Right atrium auricular region (tissue), 2 donors: ENCODE results near the gene DOCK1. TPM values are rescaled to one million over a fixed set of nuclear protein-coding genes. Genes with fewer than 3 reads are reported as not detected.

ENCODE experiments used
- DNase-seq: peaks from one replicate; pipeline ENCODE4 v3.0.0-alpha.2; 2019; ENCODE audit warnings: low spot score
- H3K27ac ChIP-seq, 2 donors: fragments of 200-600 bp; sonication (generic); 1 replicate in 1 of 2; 2 replicates in 1 of 2; pipeline ENCODE4 v1.5.1; 2016 to 2019
- H3K27me3 ChIP-seq, 2 donors: fragments of 200-600 bp; sonication (generic); one replicate each; pipeline versions ENCODE4 v1.5.1 to v1.6.0; 2017 to 2019
- H3K36me3 ChIP-seq: fragments of 200-600 bp; sonication (generic); one replicate; pipeline ENCODE4 v1.5.1; 2016
- H3K4me1 ChIP-seq, 2 donors: fragments of 200-600 bp; sonication (generic); one replicate each; pipeline versions ENCODE4 v1.5.1 to v1.6.0; 2017 to 2019
- H3K4me3 ChIP-seq, 2 donors: fragments of 200-600 bp; sonication (generic); 1 replicate in 1 of 2; 2 replicates in 1 of 2; pipeline ENCODE4 v1.5.1; 2017 to 2019; ENCODE audit warnings: mild to moderate bottlenecking in 1 of 2, moderate library complexity in 1 of 2
- H3K9me3 ChIP-seq, 2 donors: fragments of 200-600 bp; sonication (generic); one replicate each; pipeline ENCODE4 v1.5.1; 2019
- CTCF ChIP-seq, 2 donors: fragments of 200-600 bp; sonication (generic); IDR thresholded peaks; one replicate each; pipeline ENCODE4 v1.5.1; 2019; ENCODE audit warnings: antibody characterized with exemption in 2 of 2
- total RNA-seq, 2 donors: library from RNA; depleted of rRNA; stranded (reverse); fragments of >200 nt; gene quantifications; one replicate each; pipeline ENCODE4 v1.1.0, GENCODE V29; 2016

Gene DOCK1
- total RNA-seq, 2 donors from 2014 or later = 13.0 to 16.8 TPM

GRCh38 chr10:126917375-126917774 is 12.1 kb downstream of the DOCK1 start:
- Histone ChIP-seq H3K27me3 (no peaks in the 10 kb centered on the region), H3K36me3 (no peaks in the 10 kb centered on the region), H3K4me3 (no peak overlapping the region), H3K4me1 (peaks cover 0 to 29% of the 10 kb centered on the region in 2 donors), H3K9me3 (no peaks in the 10 kb centered on the region), H3K27ac (no peak overlapping the region)
- no peak for TF ChIP-seq CTCF (IDR thresholded peaks at IDR 0.05)
- DNase-seq = no peak

GRCh38 chr10:126917975-126918908 is 13.0 kb downstream of the DOCK1 start:
- no peak for TF ChIP-seq CTCF (IDR thresholded peaks at IDR 0.05)
- H3K4me1 ChIP-seq = peaks cover 0 to 29% of the 10 kb centered on the region in 2 donors

DNA sequence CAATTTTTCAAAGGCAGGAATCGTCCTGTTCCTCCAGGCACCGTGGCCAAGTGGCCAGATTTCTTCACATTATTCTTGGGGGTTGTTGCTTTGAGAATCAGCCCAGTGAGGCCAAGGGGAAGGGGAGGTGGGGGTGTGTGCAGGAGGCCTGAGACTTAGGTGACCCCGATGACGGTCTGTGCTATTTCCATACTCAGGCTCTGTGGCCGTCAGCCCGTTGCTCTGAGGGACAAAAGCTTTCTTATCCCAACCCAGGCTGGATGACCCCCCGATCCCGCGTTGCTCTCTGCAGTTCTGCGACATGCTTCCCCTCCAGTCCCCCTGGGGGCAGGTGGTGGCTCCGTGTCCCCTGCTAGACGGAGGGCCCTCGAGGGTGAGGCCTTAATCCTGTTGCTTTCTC is 14.2 kb downstream of the DOCK1 start:
- no peak overlapping the region for H3K4me3 ChIP-seq
- no peaks in the 10 kb centered on the region for H3K27me3 ChIP-seq
- no peaks in the 10 kb centered on the region for H3K9me3 ChIP-seq
- H3K4me1 ChIP-seq = peaks cover 0 to 29% of the 10 kb centered on the region in 2 donors
- peak overlapping the region in 1 of 2 donors; percentile 26 for H3K27ac ChIP-seq
- no peak for TF ChIP-seq CTCF (IDR thresholded peaks at IDR 0.05)
- no peaks in the 10 kb centered on the region for H3K36me3 ChIP-seq
- no peak for DNase-seq

More at GRCh38 chr10:126917975-126918908, 13.0 kb downstream of the DOCK1 start:
- Histone ChIP-seq H3K27ac (no peak overlapping the region), H3K27me3 (no peaks in the 10 kb centered on the region), H3K9me3 (no peaks in the 10 kb centered on the region), H3K36me3 (no peaks in the 10 kb centered on the region), H3K4me3 (no peak overlapping the region)
- DNase-seq = no peak

DNA sequence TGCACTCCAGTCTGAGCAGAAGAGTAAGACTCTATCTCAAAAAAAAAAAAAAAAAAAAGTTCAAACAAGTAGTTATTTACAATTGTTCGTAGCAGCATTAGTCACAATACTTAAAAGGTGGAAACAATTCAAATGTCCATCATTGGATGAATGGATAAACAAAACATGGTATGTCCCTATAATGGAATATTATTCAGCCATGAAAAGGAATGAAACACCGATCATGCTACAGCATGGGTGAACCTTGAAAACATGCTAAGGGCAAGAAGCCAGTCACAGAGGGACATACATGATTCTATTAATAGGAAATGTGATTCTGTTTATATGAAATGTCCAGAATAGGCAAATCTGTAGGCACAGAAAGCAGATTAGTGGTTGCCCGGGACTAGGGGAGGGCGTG is 15.9 kb downstream of the DOCK1 start:
- DNase-seq = no peak
- H3K36me3 ChIP-seq = no peaks in the 10 kb centered on the region
- no peaks in the 10 kb centered on the region for H3K9me3 ChIP-seq
- no peak for TF ChIP-seq CTCF (IDR thresholded peaks at IDR 0.05)
- H3K27ac ChIP-seq = no peak overlapping the region
- no peak overlapping the region for H3K4me3 ChIP-seq
- H3K4me1 ChIP-seq = peaks cover 0 to 29% of the 10 kb centered on the region in 2 donors
- no peaks in the 10 kb centered on the region for H3K27me3 ChIP-seq

GRCh38 chr10:126921974-126922525 is 16.8 kb downstream of the DOCK1 start:
- Histone ChIP-seq H3K27me3 (no peaks in the 10 kb centered on the region), H3K4me1 (peaks cover 0 to 28% of the 10 kb centered on the region in 2 donors), H3K4me3 (no peak overlapping the region), H3K9me3 (no peaks in the 10 kb centered on the region), H3K36me3 (no peaks in the 10 kb centered on the region), H3K27ac (no peak overlapping the region)
- no peak for DNase-seq
- TF ChIP-seq CTCF (IDR thresholded peaks at IDR 0.05) = no peak
